K562 (cell line): ENCODE measurements around the gene SUFU. TPM values are rescaled to one million over a fixed set of nuclear protein-coding genes. Genes with fewer than 3 reads are reported as not detected.

Experiments used
- ATAC-seq: fragments of 200-7000 bp; cut with Tn5 transposase; 3 replicates; pipeline ENCODE4 v1.9.1; 2020; ENCODE audit warnings: moderate library complexity
- BruUV-seq: library from RNA; stranded (reverse); fragments of 400-500 nt; replicated peaks from 2 replicates; lab custom pipeline; 2021; lab: Mats Ljungman, UMichigan
- CTCF ChIA-PET: fragments of 300-600 bp; formaldehyde crosslinking; extraction: SDS; loops from one replicate; lab custom pipeline; 2021; ENCODE audit warnings: low intra/inter-chr PET ratio; lab: Yijun Ruan, JAX
- POLR2A ChIA-PET: fragments of 300-600, 350-650 bp; sonication (Branson Sonifier 250); formaldehyde crosslinking; extraction: SDS; loops from one replicate; lab custom pipeline; 2021; ENCODE audit warnings: antibody characterized with exemption, inconsistent platforms; lab: Yijun Ruan, JAX
- DNase-seq, 4 experiments: peaks; one replicate each; pipeline versions ENCODE4 v3.0.0 to v3.0.0-alpha.2; 2011 to 2018; ENCODE audit warnings: low spot score in 3 of 4, mixed read lengths in 3 of 4; ENCODE audit errors: extremely low read depth in 1 of 4
- FAIRE-seq: peaks from 2 replicates; lab custom pipeline; 2011; peaks lifted over from hg19 to GRCh38; lab: Jason Lieb, UNC
- H2AFZ ChIP-seq: 2 replicates; pipeline ENCODE4 v1.6.0; 2011; ENCODE audit warnings: low read depth, low read length, control low read depth, inconsistent platforms
- H3K27ac ChIP-seq: fragments of 200-600 bp; 3 replicates; pipeline ENCODE4 v1.8.0; 2011; ENCODE audit warnings: low read depth, mild to moderate bottlenecking, control low read depth, inconsistent platforms, low read length, moderate library complexity, mixed read lengths; ENCODE audit errors: extremely low read depth
- H3K27me3 ChIP-seq, 2 experiments: fragments of 300-600 bp in 1 of 2; 2 replicates in 1 of 2; 3 replicates in 1 of 2; pipeline versions ENCODE4 v1.6.0 to v1.8.0; 2011; ENCODE audit warnings: inconsistent platforms in 2 of 2, low read length in 2 of 2, mild to moderate bottlenecking in 1 of 2, mixed read lengths in 1 of 2, moderate library complexity in 1 of 2; ENCODE audit not compliant: control insufficient read depth in 2 of 2, insufficient read depth in 2 of 2
- H3K36me3 ChIP-seq: fragments of 300-600 bp; 3 replicates; pipeline ENCODE4 v1.8.0; 2011; ENCODE audit warnings: mild to moderate bottlenecking, low read length, inconsistent platforms; ENCODE audit not compliant: control insufficient read depth, insufficient read depth
- H3K4me1 ChIP-seq, 2 experiments: fragments of 200-600 bp in 1 of 2; replicated peaks in 1 of 2; 2 replicates in 1 of 2; 3 replicates in 1 of 2; pipeline versions ENCODE4 v1.5.1 to v1.8.0; 2011; ENCODE audit warnings: inconsistent platforms in 2 of 2, low read length in 2 of 2, mild to moderate bottlenecking in 1 of 2, mixed read lengths in 1 of 2, moderate library complexity in 1 of 2; ENCODE audit not compliant: control insufficient read depth in 2 of 2, insufficient read depth in 2 of 2
- H3K4me2 ChIP-seq: 2 replicates; pipeline ENCODE4 v1.6.1; 2011; ENCODE audit warnings: low read length, control low read depth, inconsistent platforms, mixed read lengths; ENCODE audit not compliant: insufficient read depth
- H3K4me3 ChIP-seq: fragments of 200-600 bp; sonication (generic), shearing (Covaris generic); 2 replicates; pipeline ENCODE4 v1.5.1; 2016; ENCODE audit warnings: control low read depth, inconsistent platforms
- H3K79me2 ChIP-seq: fragments of 200-600 bp; 3 replicates; pipeline ENCODE4 v1.8.0; 2011; ENCODE audit warnings: low read length, inconsistent platforms; ENCODE audit not compliant: control insufficient read depth, insufficient read depth
- H3K9ac ChIP-seq, 2 experiments: 2 replicates each; pipeline versions ENCODE4 v1.6.0 to v1.6.1; 2011; ENCODE audit warnings: low read depth in 2 of 2, low read length in 2 of 2, control low read depth in 1 of 2, inconsistent platforms in 1 of 2, mild to moderate bottlenecking in 1 of 2, mixed read lengths in 1 of 2; ENCODE audit not compliant: insufficient read depth in 1 of 2
- H3K9me1 ChIP-seq: one replicate; pipeline ENCODE4 v1.6.0; 2011; ENCODE audit warnings: inconsistent platforms, mild to moderate bottlenecking, low read length, moderate library complexity; ENCODE audit not compliant: control insufficient read depth, insufficient read depth
- H3K9me3 ChIP-seq: replicated peaks from 2 replicates; pipeline ENCODE4 v1.5.1; 2011; ENCODE audit warnings: low read depth, low read length, inconsistent platforms; ENCODE audit not compliant: control insufficient read depth, insufficient read depth
- H4K20me1 ChIP-seq: replicated peaks from 2 replicates; pipeline ENCODE4 v1.6.1; 2011; ENCODE audit warnings: low read length, inconsistent platforms, mixed read lengths; ENCODE audit not compliant: control insufficient read depth, insufficient read depth
- ADNP ChIP-seq: fragments of 200-800 bp; sonication (Bioruptor generic); IDR thresholded peaks from 2 replicates; pipeline ENCODE4 v1.6.1; 2016; ENCODE audit warnings: missing genetic modification characterization, missing compliant biosample characterization
- ATF6 ChIP-seq: sonication (generic); formaldehyde crosslinking; IDR thresholded peaks from 2 replicates; pipeline ENCODE4 v1.4.0; 2020; ENCODE audit warnings: mild to moderate bottlenecking, missing genetic modification reagents
- CXXC5 ChIP-seq: fragments of 250-450 bp; sonication (Bioruptor Pico); IDR thresholded peaks from 2 replicates; pipeline ENCODE4 v1.8.0; 2022; ENCODE audit warnings: inconsistent platforms, mild to moderate bottlenecking, moderate library complexity
- KLF13 ChIP-seq: fragments of 450-650 bp; IDR thresholded peaks from 2 replicates; pipeline ENCODE4 v1.6.1; 2016; ENCODE audit warnings: missing genetic modification characterization, low read depth, mild to moderate bottlenecking, missing compliant biosample characterization, moderate library complexity, borderline replicate concordance
- NFIC ChIP-seq: fragments of 450-650 bp; IDR thresholded peaks from 2 replicates; pipeline ENCODE4 v1.6.1; 2017; ENCODE audit warnings: mild to moderate bottlenecking, inconsistent platforms
- NFYB ChIP-seq: IDR thresholded peaks from 2 replicates; pipeline ENCODE4 v1.6.1; 2011; ENCODE audit warnings: mild to moderate bottlenecking, moderate library complexity; ENCODE audit not compliant: insufficient read length; ENCODE audit errors: extremely low read depth
- NR1H2 ChIP-seq: sonication (generic); formaldehyde crosslinking; IDR thresholded peaks from 2 replicates; pipeline ENCODE4 v1.4.0; 2020; ENCODE audit warnings: mild to moderate bottlenecking, missing genetic modification reagents
- PBX2 ChIP-seq, 2 experiments: IDR thresholded peaks in 1 of 2; conservative IDR thresholded peaks in 1 of 2; 2 replicates each; pipeline ENCODE4 v1.6.1; 2016; ENCODE audit warnings: low read depth in 2 of 2, mild to moderate bottlenecking in 1 of 2, missing compliant biosample characterization in 1 of 2, missing genetic modification characterization in 1 of 2, moderate library complexity in 1 of 2
- PRDM10 ChIP-seq: fragments of 450-650 bp; IDR thresholded peaks from 2 replicates; pipeline ENCODE4 v1.6.1; 2018; ENCODE audit not compliant: partially characterized antibody
- ZNF57 ChIP-seq: fragments of 450-650 bp; formaldehyde crosslinking; IDR thresholded peaks from 2 replicates; pipeline ENCODE4 v1.4.0; 2020; ENCODE audit warnings: mild to moderate bottlenecking, moderate library complexity
- ZNF696 ChIP-seq: fragments of 250-450 bp; sonication (Bioruptor Pico); conservative IDR thresholded peaks from 2 replicates; pipeline ENCODE4 v1.4.0; 2020; ENCODE audit warnings: mild to moderate bottlenecking, moderate library complexity
- ZZZ3 ChIP-seq: fragments of 450-650 bp; IDR thresholded peaks from 2 replicates; pipeline ENCODE4 v1.6.1; 2016; ENCODE audit warnings: antibody characterized with exemption, mild to moderate bottlenecking, moderate library complexity
- WGBS: fragments of 100-300 bp; shearing (Covaris generic); methylation state at CpG from one replicate; pipeline ENCODE4 v1.1.6; 2016; ENCODE audit warnings: low coverage, mixed read lengths; ENCODE audit not compliant: insufficient coverage; ENCODE audit errors: missing lambda C conversion rate; 5-methylcytosine and 5-hydroxymethylcytosine counted together
- in situ Hi-C: fragments of 300-500 bp; cut with MboI; formaldehyde crosslinking; loops from 4 replicates; pipeline ENCODE4 v1.15.0; 2018; ENCODE audit warnings: inconsistent platforms, mixed read lengths
- intact Hi-C: fragments of 100-400 bp; cut with micrococcal nuclease; formaldehyde crosslinking; loops from 2 replicates; pipeline ENCODE4 v1.14.2; 2022
- polyA plus RNA-seq, 8 experiments: library from polyadenylated mRNA; depleted of rRNA in 4 of 8; stranded (reverse) in 5 of 8; unstranded in 3 of 8; fragments of >200 nt; fragmentation: Nextera tagmentation in 2 of 8; fragmentation: Illumina TruSeq in 1 of 8; extraction: Ambion mirVana in 2 of 8; extraction: Trizol in 1 of 8; gene quantifications; 2 replicates each; pipeline versions ENCODE4 v1.2.1 to v1.2.3, GENCODE V29; 2011 to 2014; ENCODE audit warnings: inconsistent platforms in 1 of 8, missing spikeins in 1 of 8
- total RNA-seq, 7 experiments: library from RNA; depleted of rRNA in 6 of 7; stranded (reverse); fragments of >200 nt in 6 of 7; fragmentation: Illumina TruSeq in 2 of 7; extraction: Trizol in 2 of 7; gene quantifications; 2 replicates each; pipeline versions ENCODE4 v1.2.1 to v1.2.3, GENCODE V29; 2011 to 2021; ENCODE audit warnings: low replicate concordance in 1 of 7

The SUFU gene
- total and polyA plus RNA-seq, 9 of the 15 experiments (the other 6 are each of a cell fraction or from before 2014, with no cell fraction given) = 0.59 to 6.3 (median 0.82) TPM

- H3K27me3 ChIP-seq = no peaks in the 10 kb centered on the region
- no peak overlapping the region for H2AFZ ChIP-seq
- ChIA-PET CTCF (no interaction called here), POLR2A (interaction anchor here (1.2 kb wide), 1 partner anchor 9 kb away, joined by 4 read pairs; no protein-coding TSS in a partner anchor)
- no peaks in the 10 kb centered on the region for H4K20me1 ChIP-seq
- no TSS peak for BruUV-seq
- WGBS = 74% methylated on average over 4 of the region's 5 CpGs
- no peak for ATAC-seq
- H3K9me1 ChIP-seq = no peaks in the 10 kb centered on the region
- H3K4me3 ChIP-seq = no peak overlapping the region
- peaks cover 7% of the 10 kb centered on the region; the same call in 1 of the 3 replicates for H3K36me3 ChIP-seq
- DNase-seq = no peak
- intact Hi-C loops (loop anchor here (5.0 kb wide), 1 partner anchor 37 kb away; the partner anchor contains the start of gene TRIM8), in situ Hi-C loops (loop anchor here (25.0 kb wide), 1 partner anchor 768 kb away; the partner anchor contains the start of gene KCNIP2)
- H3K79me2 ChIP-seq = no peaks in the 10 kb centered on the region
- no peak overlapping the region for H3K27ac ChIP-seq
- peaks cover 11 to 21% of the 10 kb centered on the region in 2 experiments; a peak in 3 of 5 replicates for H3K4me1 ChIP-seq
- no peak for FAIRE-seq
- H3K9ac ChIP-seq = no peak overlapping the region
- H3K9me3 ChIP-seq = no peaks in the 10 kb centered on the region
- H3K4me2 ChIP-seq = no peak overlapping the region
- no peak for TF ChIP-seq ADNP (tag)
- no peak for TF ChIP-seq ATF6
- TF ChIP-seq NFIC = no peak
- TF ChIP-seq NR1H2 (CRISPR knock-in tag) = no peak
- no peak for TF ChIP-seq CXXC5 (CRISPR knock-in tag)
- TF ChIP-seq ZZZ3 = no peak
- no peak for TF ChIP-seq PBX2 (CRISPR knock-in tag; IDR thresholded peaks at IDR 0.05; ENCODE audit: low read depth)
- TF ChIP-seq PBX2 (tag; conservative IDR thresholded peaks at IDR 0.05; ENCODE audit: low read depth) = no peak
- no peak for TF ChIP-seq ZNF696
- TF ChIP-seq ZNF57 (CRISPR knock-in tag) = no peak
- no peak for TF ChIP-seq KLF13
- TF ChIP-seq PRDM10 = no peak
- TF ChIP-seq NFYB = no peak
Measured at GRCh38 chr10:102605712-102606111, 101.9 kb downstream of the SUFU start.
